Stimulated activated CD4-positive, alpha-beta T cell treated with anti-CD3 and anti-CD28 coated beads, Interleukin-12 subunit alpha, Interleukin-12 subunit beta, amount 100 ng/mL, for 48 hours (primary cell): ENCODE data around the gene TBC1D22A.
"Not testable (repeated sequence)": the region's sequence is repeated elsewhere in the genome, so short reads cannot be mapped to it uniquely, and the experiment has no call there.

Experiments
- DNase-seq, 3 donors: peaks; one replicate each; pipeline ENCODE4 v3.0.0-alpha.2; 2020; ENCODE audit warnings: low read depth in 2 of 3, low spot score in 1 of 3

Gene TBC1D22A, protein sequence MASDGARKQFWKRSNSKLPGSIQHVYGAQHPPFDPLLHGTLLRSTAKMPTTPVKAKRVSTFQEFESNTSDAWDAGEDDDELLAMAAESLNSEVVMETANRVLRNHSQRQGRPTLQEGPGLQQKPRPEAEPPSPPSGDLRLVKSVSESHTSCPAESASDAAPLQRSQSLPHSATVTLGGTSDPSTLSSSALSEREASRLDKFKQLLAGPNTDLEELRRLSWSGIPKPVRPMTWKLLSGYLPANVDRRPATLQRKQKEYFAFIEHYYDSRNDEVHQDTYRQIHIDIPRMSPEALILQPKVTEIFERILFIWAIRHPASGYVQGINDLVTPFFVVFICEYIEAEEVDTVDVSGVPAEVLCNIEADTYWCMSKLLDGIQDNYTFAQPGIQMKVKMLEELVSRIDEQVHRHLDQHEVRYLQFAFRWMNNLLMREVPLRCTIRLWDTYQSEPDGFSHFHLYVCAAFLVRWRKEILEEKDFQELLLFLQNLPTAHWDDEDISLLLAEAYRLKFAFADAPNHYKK

GRCh38 chr22:46762238-46763050 is at the start of gene TBC1D22A:
Gene TBC1D22A, plus strand, starts transcription at chr22:46762650. Its CDS starts 137 bp downstream, at chr22:46762787.
- peak; percentile 91 to 94 (median 94) for DNase-seq

DNA sequence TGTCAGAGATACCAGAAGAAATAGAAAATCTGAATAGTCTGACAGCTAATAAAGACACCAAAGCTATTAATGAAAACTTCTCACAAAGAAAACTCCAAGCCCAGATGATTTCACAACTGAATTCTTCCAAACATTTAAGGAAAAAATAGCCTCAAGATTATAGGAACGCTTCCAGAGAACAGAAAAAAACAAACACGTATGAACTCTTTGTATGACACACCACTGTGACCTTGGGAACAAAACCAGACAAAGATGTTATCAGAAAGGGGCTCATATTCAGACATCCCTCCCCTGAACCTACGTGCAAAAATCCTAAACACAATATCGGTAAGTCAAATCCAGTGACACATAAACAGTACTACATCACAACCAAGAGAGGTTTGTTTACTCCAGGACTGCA is 47.9 kb upstream of the TBC1D22A start:
- DNase-seq = no peak

GRCh38 chr22:46719921-46720320 is 42.5 kb upstream of the TBC1D22A start:
- DNase-seq = no peak

DNA sequence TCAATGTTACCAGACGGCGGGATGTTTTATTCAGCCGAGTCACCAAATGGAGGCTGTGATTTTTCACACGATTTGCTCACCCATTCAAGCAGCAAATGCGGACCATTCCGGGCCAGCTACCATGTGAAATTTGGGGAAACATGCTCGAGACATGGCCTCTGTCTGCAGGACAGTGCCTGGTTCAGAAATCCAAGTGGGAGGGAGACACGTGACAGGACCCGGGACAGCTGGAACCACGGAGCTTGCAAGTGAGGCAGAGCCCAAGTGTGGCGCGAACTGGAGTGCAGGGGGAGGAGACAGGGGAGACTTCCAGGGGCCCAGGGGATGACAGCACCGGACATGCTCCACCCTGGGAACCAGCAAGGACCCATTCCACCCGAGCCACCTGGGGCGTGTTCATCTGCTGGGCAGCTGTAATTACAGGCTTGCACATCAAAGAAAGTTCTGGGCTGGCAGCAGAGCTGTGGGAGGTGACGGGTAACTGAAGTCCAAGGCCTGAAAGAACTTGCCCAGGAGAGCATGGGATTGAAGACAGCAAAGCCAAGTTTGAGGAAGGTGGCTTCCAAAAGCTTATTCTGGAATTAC is 40.9 kb upstream of the TBC1D22A start:
- no peak for DNase-seq

GRCh38 chr22:46723882-46724281 is 38.6 kb upstream of the TBC1D22A start:
- no peak for DNase-seq

- DNase-seq = no peak
These were observed 37.4 kb upstream of the TBC1D22A start for GRCh38 chr22:46725096-46725495.

GRCh38 chr22:46726066-46726985 is 36.1 kb upstream of the TBC1D22A start:
- no peak for DNase-seq

DNA sequence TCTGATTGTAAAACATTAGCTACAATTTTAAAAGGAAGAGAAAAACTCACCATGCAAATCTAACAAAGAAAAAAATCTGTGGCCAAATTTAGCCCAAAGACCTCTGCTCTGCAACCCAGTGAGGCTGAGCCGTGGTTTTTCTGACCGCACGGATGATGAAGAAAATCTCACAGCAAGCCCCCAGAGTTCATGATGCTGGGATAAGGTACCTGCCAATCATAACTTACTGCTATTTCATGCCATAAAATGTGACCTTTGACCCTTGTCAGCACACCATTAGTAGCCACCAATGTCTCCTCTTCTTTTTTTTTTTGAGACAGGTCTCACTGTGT is 35.5 kb upstream of the TBC1D22A start:
- DNase-seq = no peak

DNA sequence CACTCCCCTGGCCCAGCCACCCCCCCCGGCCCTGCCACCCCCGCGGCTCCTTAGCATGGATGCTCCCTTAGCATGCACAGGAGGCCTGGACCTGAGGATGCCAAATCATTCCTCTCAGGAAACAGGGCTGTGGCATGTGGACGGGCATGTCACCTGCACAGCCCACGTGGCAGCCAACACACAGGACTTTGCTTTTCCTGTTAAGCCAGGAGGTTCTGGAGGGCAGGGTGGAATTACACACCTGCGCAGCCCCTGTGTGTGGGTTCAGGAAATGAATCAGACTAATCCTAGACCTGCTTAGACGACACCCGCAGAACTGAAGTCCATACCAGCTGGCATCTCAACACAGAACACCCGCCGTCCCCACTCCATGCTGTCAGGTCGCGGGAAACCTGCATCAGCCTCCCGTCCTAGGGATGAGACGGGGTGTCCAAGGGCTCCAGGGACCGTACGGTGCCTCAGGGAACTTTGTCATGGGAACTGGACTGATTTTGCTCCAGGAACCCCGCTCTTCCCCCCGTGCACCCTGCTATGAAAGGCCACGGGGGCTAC is 34.6 kb upstream of the TBC1D22A start:
- no peak for DNase-seq

GRCh38 chr22:46728470-46728869 is 34.0 kb upstream of the TBC1D22A start:
- no peak for DNase-seq

- DNase-seq = no peak
These were observed 31.7 kb upstream of the TBC1D22A start for GRCh38 chr22:46730568-46731245.

- no peak for DNase-seq
These were observed 31.0 kb upstream of the TBC1D22A start for GRCh38 chr22:46731246-46732040.

DNA sequence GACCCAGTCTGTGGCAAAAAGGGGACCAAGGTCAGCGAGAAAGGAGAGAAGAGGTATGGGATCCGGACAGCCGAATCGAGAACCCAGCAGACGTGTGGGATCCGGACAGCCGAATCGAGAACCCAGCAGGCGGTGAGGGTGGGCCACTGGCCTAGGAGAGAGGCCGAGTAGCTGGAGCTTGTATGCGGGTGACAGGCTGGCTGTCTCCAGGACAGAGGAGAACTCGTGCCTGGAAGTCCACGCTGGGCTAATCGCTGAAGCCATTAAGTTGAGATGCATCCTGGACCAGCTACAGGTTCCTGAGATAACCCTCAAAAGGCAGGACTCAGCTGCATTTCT is 30.4 kb upstream of the TBC1D22A start:
- no peak for DNase-seq

DNA sequence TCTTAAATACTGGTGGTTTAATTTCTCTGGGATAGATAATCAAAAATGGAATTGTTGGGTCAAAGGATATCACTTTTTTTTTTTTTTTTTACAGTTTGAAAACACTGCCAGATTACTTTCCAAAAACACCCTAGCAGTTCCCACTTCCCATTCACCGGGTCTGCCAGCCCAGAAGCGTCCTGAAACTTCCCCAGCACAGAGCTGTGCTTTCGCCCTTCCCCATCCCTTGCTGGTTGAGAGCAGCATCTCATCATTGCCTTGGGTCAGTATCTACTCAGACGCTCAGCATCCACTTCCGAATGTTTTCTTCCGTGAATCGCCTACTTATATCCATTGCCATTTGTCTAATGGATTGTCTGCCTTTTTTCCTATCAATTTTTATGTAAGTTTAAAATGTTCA is 29.9 kb upstream of the TBC1D22A start:
- DNase-seq = no peak

DNA sequence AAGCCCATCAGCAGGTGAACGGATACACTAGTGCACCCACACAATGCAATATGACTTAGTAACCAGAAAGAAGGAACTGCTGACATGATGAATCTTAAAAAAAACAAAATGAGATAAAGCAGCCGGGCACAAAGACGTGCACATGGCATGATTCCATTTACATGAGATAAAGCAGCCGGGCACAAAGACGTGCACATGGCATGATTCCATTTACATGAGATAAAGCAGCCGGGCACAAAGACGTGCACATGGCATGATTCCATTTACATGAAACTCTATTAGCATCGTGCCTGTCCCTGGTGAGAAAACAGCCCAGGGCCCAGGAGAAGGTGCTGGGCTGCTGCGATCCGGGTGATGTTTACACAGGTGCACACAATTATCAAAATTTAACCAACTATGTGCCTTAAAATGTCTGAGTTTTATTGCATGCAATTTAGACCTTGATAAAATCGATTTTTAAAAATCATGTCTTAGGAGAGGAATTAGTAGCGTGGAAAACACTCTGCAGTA is 28.2 kb upstream of the TBC1D22A start:
- not testable (repeated sequence) for DNase-seq

DNA sequence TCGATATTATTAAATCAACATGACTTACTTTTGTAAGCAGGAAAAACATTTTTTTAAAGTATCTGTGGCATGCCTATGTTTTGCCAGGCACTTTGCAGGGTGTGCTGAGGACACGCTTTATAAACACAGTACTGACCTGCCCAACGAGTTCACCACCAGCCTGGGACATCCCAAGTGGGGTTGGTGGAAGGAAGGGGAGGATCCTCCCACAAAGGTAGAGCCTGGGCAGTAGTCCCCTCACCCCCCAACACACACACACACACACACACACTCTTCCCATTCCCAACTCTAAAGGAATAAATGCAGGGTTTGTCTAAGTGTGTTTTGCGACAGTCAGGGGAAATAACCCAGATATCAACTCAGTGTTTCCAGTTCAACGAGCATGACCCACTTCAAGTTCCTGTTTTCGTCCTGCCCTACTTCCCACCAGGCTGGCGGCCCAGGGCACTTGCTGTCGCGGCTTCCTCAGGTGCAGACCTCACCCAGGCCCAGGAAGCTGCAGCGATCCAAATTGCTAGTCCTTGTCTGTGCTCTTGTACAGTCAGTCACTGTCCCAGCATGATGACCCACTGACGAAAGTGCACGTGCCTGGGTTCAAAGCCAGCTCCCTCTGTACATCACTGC is 27.5 kb upstream of the TBC1D22A start:
- DNase-seq = peak in 1 of 3 donors; percentile 40

GRCh38 chr22:46735747-46736608 is 26.5 kb upstream of the TBC1D22A start:
- no peak for DNase-seq

DNA sequence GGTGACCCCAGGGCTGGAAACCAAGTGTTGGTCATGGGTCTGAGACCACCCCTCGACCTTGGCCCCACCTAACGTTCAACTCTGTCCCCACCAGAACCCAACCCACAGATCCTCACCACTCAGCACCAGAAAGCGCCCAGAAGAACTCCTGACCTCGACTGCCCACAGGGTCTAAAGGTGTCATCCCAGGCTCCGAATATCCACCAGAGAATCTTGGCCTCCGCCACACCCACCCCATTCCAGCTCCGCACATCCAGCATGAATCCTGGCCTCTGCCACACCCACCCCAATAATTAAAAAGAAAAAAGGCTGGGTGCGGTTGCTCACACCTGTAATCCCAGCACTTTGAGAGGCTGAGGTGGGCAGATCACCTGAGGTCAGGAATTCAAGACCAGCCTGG is 25.7 kb upstream of the TBC1D22A start:
- no peak for DNase-seq
